Ishikawa (cell line): ENCODE results near the gene ALX4.

Source experiments
- EGR1 ChIP-seq: IDR thresholded peaks from 2 replicates; pipeline ENCODE4 v1.6.1; 2012
- EP300 ChIP-seq: IDR thresholded peaks from 2 replicates; pipeline ENCODE4 v1.6.1; 2012; ENCODE audit warnings: borderline replicate concordance
- FOXM1 ChIP-seq: IDR thresholded peaks from 2 replicates; pipeline ENCODE4 v1.6.1; 2012; ENCODE audit warnings: low read depth, borderline replicate concordance
- NFIC ChIP-seq: IDR thresholded peaks from 2 replicates; pipeline ENCODE4 v1.6.1; 2012
- REST ChIP-seq: IDR thresholded peaks from 2 replicates; pipeline ENCODE4 v1.6.1; 2012; ENCODE audit warnings: low read depth, mild to moderate bottlenecking
- TAF1 ChIP-seq: IDR thresholded peaks from 2 replicates; pipeline ENCODE4 v1.6.1; 2012; ENCODE audit warnings: low read depth, mild to moderate bottlenecking
- YY1 ChIP-seq: IDR thresholded peaks from 2 replicates; pipeline ENCODE4 v1.6.1; 2012; ENCODE audit warnings: low read depth

- no peak for TF ChIP-seq REST
- TF ChIP-seq YY1: no peak
- no peak for TF ChIP-seq EP300
- TF ChIP-seq TAF1: no peak
- no peak for TF ChIP-seq EGR1
- TF ChIP-seq FOXM1: no peak
- no peak for TF ChIP-seq NFIC
These were observed 65.2 kb downstream of the ALX4 start for GRCh38 chr11:44244639-44245310.
